Endothelial cell of umbilical vein (primary cell): ENCODE measurements around the gene RALA.

Experiments
- POLR2A ChIP-seq: IDR thresholded peaks from 2 replicates; pipeline ENCODE4 v1.6.1; 2012; ENCODE audit warnings: low read depth, mild to moderate bottlenecking, control low read depth, low read length
- POLR2AphosphoS5 ChIP-seq: IDR thresholded peaks from 2 replicates; pipeline ENCODE4 v1.6.1; 2012; ENCODE audit warnings: low read depth, mild to moderate bottlenecking, control low read depth, low read length, moderate library complexity; ENCODE audit not compliant: insufficient read depth
- TF ChIP-seq, protein P1 (sequence below), 2 donors: IDR thresholded peaks; 1 replicate in 1 of 2; 2 replicates in 1 of 2; pipeline ENCODE4 v1.5.1; 2011; ENCODE audit warnings: low read length in 2 of 2, mild to moderate bottlenecking in 2 of 2, moderate library complexity in 2 of 2, control low read depth in 1 of 2, inconsistent platforms in 1 of 2, low read depth in 1 of 2; ENCODE audit not compliant: insufficient read depth in 1 of 2; ENCODE audit errors: extremely low read depth in 1 of 2

GRCh38 chr7:39574673-39575349 lies 48.6 kb upstream of the RALA start:
- TF ChIP-seq, protein P1, sequence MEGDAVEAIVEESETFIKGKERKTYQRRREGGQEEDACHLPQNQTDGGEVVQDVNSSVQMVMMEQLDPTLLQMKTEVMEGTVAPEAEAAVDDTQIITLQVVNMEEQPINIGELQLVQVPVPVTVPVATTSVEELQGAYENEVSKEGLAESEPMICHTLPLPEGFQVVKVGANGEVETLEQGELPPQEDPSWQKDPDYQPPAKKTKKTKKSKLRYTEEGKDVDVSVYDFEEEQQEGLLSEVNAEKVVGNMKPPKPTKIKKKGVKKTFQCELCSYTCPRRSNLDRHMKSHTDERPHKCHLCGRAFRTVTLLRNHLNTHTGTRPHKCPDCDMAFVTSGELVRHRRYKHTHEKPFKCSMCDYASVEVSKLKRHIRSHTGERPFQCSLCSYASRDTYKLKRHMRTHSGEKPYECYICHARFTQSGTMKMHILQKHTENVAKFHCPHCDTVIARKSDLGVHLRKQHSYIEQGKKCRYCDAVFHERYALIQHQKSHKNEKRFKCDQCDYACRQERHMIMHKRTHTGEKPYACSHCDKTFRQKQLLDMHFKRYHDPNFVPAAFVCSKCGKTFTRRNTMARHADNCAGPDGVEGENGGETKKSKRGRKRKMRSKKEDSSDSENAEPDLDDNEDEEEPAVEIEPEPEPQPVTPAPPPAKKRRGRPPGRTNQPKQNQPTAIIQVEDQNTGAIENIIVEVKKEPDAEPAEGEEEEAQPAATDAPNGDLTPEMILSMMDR (IDR thresholded peaks at IDR 0.05; ENCODE audit: extremely low read depth in 1 of 2, insufficient read depth in 1 of 2, low read depth in 1 of 2, low read length in 2 of 2), result no peak
- no peak for TF ChIP-seq POLR2AphosphoS5
- no peak for TF ChIP-seq POLR2A
